CD14-positive monocyte (primary cell): Measurements from ENCODE around the gene RAB11FIP2. TPM values are rescaled to one million over a fixed set of nuclear protein-coding genes. Genes with fewer than 3 reads are reported as not detected.

ENCODE experiments used
- DNase-seq, 3 donors: peaks; one replicate each; pipeline ENCODE4 v3.0.0-alpha.2; 2011 to 2022
- H2AFZ ChIP-seq: 2 replicates; pipeline ENCODE4 v1.6.0; 2012; ENCODE audit warnings: mild to moderate bottlenecking, low read depth, low read length, inconsistent platforms; ENCODE audit not compliant: insufficient read depth, poor library complexity, severe bottlenecking
- H3K27ac ChIP-seq, 2 donors: 1 replicate in 1 of 2; 2 replicates in 1 of 2; pipeline ENCODE4 v1.5.1; 2012 to 2013; ENCODE audit warnings: low read length in 2 of 2, control low read depth in 1 of 2, inconsistent platforms in 1 of 2, low read depth in 1 of 2, mild to moderate bottlenecking in 1 of 2
- H3K27me3 ChIP-seq, 2 donors: one replicate each; pipeline versions ENCODE4 v1.6.0 to v1.6.1; 2011 to 2013; ENCODE audit warnings: low read length in 2 of 2; ENCODE audit not compliant: control insufficient read depth in 2 of 2, insufficient read depth in 2 of 2
- H3K36me3 ChIP-seq, 2 donors: replicated peaks in 1 of 2; 1 replicate in 1 of 2; 2 replicates in 1 of 2; pipeline versions ENCODE4 v1.5.1 to v1.6.1; 2012 to 2013; ENCODE audit warnings: low read length in 2 of 2, control low read depth in 1 of 2, inconsistent platforms in 1 of 2, mild to moderate bottlenecking in 1 of 2; ENCODE audit not compliant: insufficient read depth in 2 of 2, control insufficient read depth in 1 of 2
- H3K4me1 ChIP-seq, 2 donors: 1 replicate in 1 of 2; 2 replicates in 1 of 2; pipeline versions ENCODE4 v1.5.1 to v1.6.1; 2012 to 2013; ENCODE audit warnings: low read length in 2 of 2, control low read depth in 1 of 2, inconsistent platforms in 1 of 2, mild to moderate bottlenecking in 1 of 2, moderate library complexity in 1 of 2; ENCODE audit not compliant: insufficient read depth in 2 of 2, control insufficient read depth in 1 of 2
- H3K4me2 ChIP-seq: replicated peaks from 2 replicates; pipeline ENCODE3; 2012; ENCODE audit warnings: low read length, moderate library complexity, mild to moderate bottlenecking; ENCODE audit not compliant: poor library complexity, severe bottlenecking; ENCODE audit errors: extremely low read depth
- H3K4me3 ChIP-seq, 3 experiments: fragments of 200-600 bp in 1 of 3; sonication (generic) in 1 of 3; replicated peaks in 1 of 3; 1 replicate in 2 of 3; 2 replicates in 1 of 3; pipeline ENCODE4 v1.5.1; 2011 to 2013; ENCODE audit warnings: low read length in 3 of 3, mild to moderate bottlenecking in 3 of 3, control low read depth in 2 of 3, low read depth in 2 of 3, inconsistent platforms in 1 of 3, moderate library complexity in 1 of 3
- H3K79me2 ChIP-seq: 2 replicates; pipeline ENCODE4 v1.6.0; 2012; ENCODE audit warnings: mild to moderate bottlenecking, control low read depth, inconsistent platforms, low read length, moderate library complexity; ENCODE audit not compliant: insufficient read depth
- H3K9ac ChIP-seq: 2 replicates; pipeline ENCODE4 v1.6.0; 2017; ENCODE audit warnings: low read length, mild to moderate bottlenecking; ENCODE audit not compliant: insufficient read depth, poor library complexity, severe bottlenecking
- H3K9me3 ChIP-seq, 2 donors: replicated peaks in 1 of 2; 1 replicate in 1 of 2; 2 replicates in 1 of 2; pipeline versions ENCODE4 v1.5.1 to v1.6.1; 2012 to 2013; ENCODE audit warnings: low read length in 2 of 2, control low read depth in 1 of 2; ENCODE audit not compliant: control insufficient read depth in 1 of 2, insufficient read depth in 1 of 2
- H4K20me1 ChIP-seq: 2 replicates; pipeline ENCODE4 v1.6.0; 2012; ENCODE audit warnings: mild to moderate bottlenecking, low read length, control low read depth, moderate library complexity; ENCODE audit not compliant: insufficient read depth
- H3K27ac Mint-ChIP-seq, 7 donors: one replicate each; pipeline ENCODE4 v1.8.0; 2020; ENCODE audit warnings: mild to moderate bottlenecking in 7 of 7, mixed read lengths in 7 of 7, moderate library complexity in 6 of 7, inconsistent platforms in 2 of 7
- H3K27me3 Mint-ChIP-seq, 3 donors: one replicate each; pipeline ENCODE4 v1.8.0; 2021 to 2022; ENCODE audit warnings: low read depth in 3 of 3, mild to moderate bottlenecking in 3 of 3, mixed read lengths in 3 of 3, moderate library complexity in 3 of 3, inconsistent platforms in 1 of 3
- H3K36me3 Mint-ChIP-seq, 2 donors: one replicate each; pipeline ENCODE4 v1.8.0; 2020; ENCODE audit warnings: mixed read lengths in 2 of 2, inconsistent platforms in 1 of 2, mild to moderate bottlenecking in 1 of 2
- H3K4me1 Mint-ChIP-seq: one replicate; pipeline ENCODE4 v1.8.0; 2020; ENCODE audit warnings: mild to moderate bottlenecking, mixed read lengths
- H3K4me3 Mint-ChIP-seq, 2 donors: one replicate each; pipeline ENCODE4 v1.8.0; 2020; ENCODE audit warnings: mild to moderate bottlenecking in 2 of 2, mixed read lengths in 2 of 2, moderate library complexity in 1 of 2
- H3K9me3 Mint-ChIP-seq, 7 donors: one replicate each; pipeline ENCODE4 v1.8.0; 2020 to 2022; ENCODE audit warnings: mixed read lengths in 7 of 7, mild to moderate bottlenecking in 6 of 7, moderate library complexity in 6 of 7, inconsistent platforms in 2 of 7
- WGBS: methylation state at CpG from one replicate; pipeline ENCODE4 v1.1.5; 2013; ENCODE audit warnings: missing lambda C conversion rate; ENCODE audit not compliant: insufficient coverage; 5-methylcytosine and 5-hydroxymethylcytosine counted together
- intact Hi-C, 2 donors: fragments of 100-400 bp; cut with micrococcal nuclease; formaldehyde crosslinking; loops; one replicate each; pipeline versions ENCODE4 v1.15.0 to v1.15.1; 2023
- polyA plus RNA-seq, 3 donors: library from polyadenylated mRNA; depleted of rRNA in 1 of 3; unstranded in 2 of 3; stranded (reverse) in 1 of 3; fragments of 300-500 nt in 2 of 3; fragments of >200 nt in 1 of 3; fragmentation: Illumina TruSeq in 2 of 3; gene quantifications; 1 replicate in 2 of 3; 2 replicates in 1 of 3; pipeline ENCODE4 v1.2.3, GENCODE V29; 2012 to 2021
- TF ChIP-seq, protein P1 (sequence below): fragments of 200-600 bp; IDR thresholded peaks from one replicate; pipeline ENCODE4 v1.8.0; 2022; ENCODE audit warnings: antibody characterized with exemption, mild to moderate bottlenecking

Gene RAB11FIP2
- polyA plus RNA-seq, 3 donors, result 3.5 to 6.7 (median 5.4) TPM

DNA sequence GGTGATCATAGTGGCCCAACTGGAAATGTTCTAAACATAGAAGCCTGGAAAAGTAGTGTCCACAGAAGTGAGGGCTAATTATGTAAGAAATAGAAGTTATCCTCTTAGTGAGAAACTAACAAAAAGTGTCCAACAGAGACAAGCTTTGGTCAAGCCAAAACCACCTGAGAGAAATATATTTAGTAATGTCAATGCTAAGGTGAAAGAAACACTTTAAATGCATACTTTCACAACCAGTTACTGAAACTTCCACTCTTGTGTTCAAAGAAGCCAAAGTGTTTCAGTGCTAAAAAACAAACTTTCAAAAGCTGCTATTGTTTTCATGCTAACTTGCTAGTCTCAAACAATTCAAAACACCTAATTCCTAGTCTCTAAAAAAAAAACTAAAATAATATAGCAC is 18.1 kb downstream of the RAB11FIP2 start:
- Histone ChIP-seq H3K4me1 (no peaks in the 10 kb centered on the region), H3K79me2 (peaks cover 2% of the 10 kb centered on the region), H3K27ac (no peak overlapping the region), H2AFZ (no peak overlapping the region), H3K9me3 (no peaks in the 10 kb centered on the region), H4K20me1 (peaks cover 6% of the 10 kb centered on the region), H3K4me3 (no peak overlapping the region), H3K4me2 (no peak overlapping the region), H3K9ac (no peak overlapping the region), H3K27me3 (no peaks in the 10 kb centered on the region), H3K36me3 (peaks cover 18 to 35% of the 10 kb centered on the region in 2 donors)
- H3K9me3 Mint-ChIP-seq, result no peaks in the 10 kb centered on the region
- H3K4me1 Mint-ChIP-seq, result no peaks in the 10 kb centered on the region
- no peak for DNase-seq
- no peak overlapping the region for H3K4me3 Mint-ChIP-seq
- TF ChIP-seq, protein P1, sequence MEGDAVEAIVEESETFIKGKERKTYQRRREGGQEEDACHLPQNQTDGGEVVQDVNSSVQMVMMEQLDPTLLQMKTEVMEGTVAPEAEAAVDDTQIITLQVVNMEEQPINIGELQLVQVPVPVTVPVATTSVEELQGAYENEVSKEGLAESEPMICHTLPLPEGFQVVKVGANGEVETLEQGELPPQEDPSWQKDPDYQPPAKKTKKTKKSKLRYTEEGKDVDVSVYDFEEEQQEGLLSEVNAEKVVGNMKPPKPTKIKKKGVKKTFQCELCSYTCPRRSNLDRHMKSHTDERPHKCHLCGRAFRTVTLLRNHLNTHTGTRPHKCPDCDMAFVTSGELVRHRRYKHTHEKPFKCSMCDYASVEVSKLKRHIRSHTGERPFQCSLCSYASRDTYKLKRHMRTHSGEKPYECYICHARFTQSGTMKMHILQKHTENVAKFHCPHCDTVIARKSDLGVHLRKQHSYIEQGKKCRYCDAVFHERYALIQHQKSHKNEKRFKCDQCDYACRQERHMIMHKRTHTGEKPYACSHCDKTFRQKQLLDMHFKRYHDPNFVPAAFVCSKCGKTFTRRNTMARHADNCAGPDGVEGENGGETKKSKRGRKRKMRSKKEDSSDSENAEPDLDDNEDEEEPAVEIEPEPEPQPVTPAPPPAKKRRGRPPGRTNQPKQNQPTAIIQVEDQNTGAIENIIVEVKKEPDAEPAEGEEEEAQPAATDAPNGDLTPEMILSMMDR, result no peak
- intact Hi-C loops, result no loop called here
- H3K27me3 Mint-ChIP-seq, result no peaks in the 10 kb centered on the region
- H3K27ac Mint-ChIP-seq, result no peak overlapping the region
- peaks cover 29 to 37% of the 10 kb centered on the region in 2 donors for H3K36me3 Mint-ChIP-seq

DNA sequence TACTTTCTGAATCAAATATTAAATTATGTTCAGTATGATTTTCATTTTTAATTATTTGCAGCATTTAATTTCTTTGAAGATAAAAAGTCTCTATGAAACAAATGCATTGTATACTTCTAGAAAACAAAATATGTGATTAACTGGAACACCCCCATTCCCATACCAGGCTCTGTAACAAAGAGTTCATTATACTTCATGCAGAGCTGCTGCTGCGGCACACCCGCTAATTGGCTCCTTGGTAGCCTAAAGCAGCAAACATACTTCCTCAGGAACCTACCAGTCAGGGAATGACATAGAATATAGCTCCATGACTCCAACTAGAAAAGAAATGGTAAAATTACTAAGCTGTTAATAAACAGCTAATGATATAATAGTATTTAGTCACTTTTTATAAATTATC is 19.3 kb downstream of the RAB11FIP2 start:
- H4K20me1 ChIP-seq, result peaks cover 6% of the 10 kb centered on the region
- no CpG with 5 or more reads among the region's 2 CpGs for whole genome bisulfite sequencing
- Mint-ChIP-seq H3K4me3 (no peak overlapping the region), H3K9me3 (no peaks in the 10 kb centered on the region), H3K27me3 (no peaks in the 10 kb centered on the region), H3K36me3 (peaks cover 20 to 26% of the 10 kb centered on the region in 2 donors), H3K27ac (no peak overlapping the region), H3K4me1 (no peaks in the 10 kb centered on the region)
- no peaks in the 10 kb centered on the region for H3K27me3 ChIP-seq
- no peak overlapping the region for H3K27ac ChIP-seq
- DNase-seq, result no peak
- H3K4me2 ChIP-seq, result no peak overlapping the region
- H3K4me3 ChIP-seq, result no peak overlapping the region
- no peak overlapping the region for H2AFZ ChIP-seq
- intact Hi-C loops, result no loop called here
- H3K9me3 ChIP-seq, result no peaks in the 10 kb centered on the region
- no peaks in the 10 kb centered on the region for H3K79me2 ChIP-seq
- H3K36me3 ChIP-seq, result peaks cover 7 to 23% of the 10 kb centered on the region in 2 donors
- no peaks in the 10 kb centered on the region for H3K4me1 ChIP-seq
- no peak overlapping the region for H3K9ac ChIP-seq
- TF ChIP-seq, protein P1, result no peak
